HT1080 (cell line): Measurements from ENCODE around the gene TBC1D2. TPM values are rescaled to one million over a fixed set of nuclear protein-coding genes. Genes with fewer than 3 reads are reported as not detected.
"Not testable (repeated sequence)": the region's sequence is repeated elsewhere in the genome, so short reads cannot be mapped to it uniquely, and the experiment has no call there.

Source experiments
- DNase-seq: peaks from one replicate; pipeline ENCODE4 v3.0.0-alpha.2; 2015; ENCODE audit warnings: low read depth
- total RNA-seq: library from RNA; depleted of rRNA; stranded (reverse); fragments of >200 nt; shearing (Covaris generic); gene quantifications from 2 replicates; pipeline ENCODE4 v1.2.3, GENCODE V29; 2014

Gene TBC1D2
- total RNA-seq, 1 experiment from 2014 or later: 36.6 TPM

- DNase-seq: no peak
Measured at GRCh38 chr9:98275159-98275558, 19.7 kb upstream of the TBC1D2 start.

GRCh38 chr9:98272083-98272482 is 16.6 kb upstream of the TBC1D2 start:
- no peak for DNase-seq

GRCh38 chr9:98271479-98271878 is 16.0 kb upstream of the TBC1D2 start:
- no peak for DNase-seq

GRCh38 chr9:98270284-98270683 is 14.8 kb upstream of the TBC1D2 start:
- not testable (repeated sequence) for DNase-seq

GRCh38 chr9:98269652-98270051 is 14.2 kb upstream of the TBC1D2 start:
- DNase-seq: not testable (repeated sequence)

GRCh38 chr9:98267556-98267955 is 12.1 kb upstream of the TBC1D2 start:
- not testable (repeated sequence) for DNase-seq

- no peak for DNase-seq
Measured at GRCh38 chr9:98264516-98264915, 9.1 kb upstream of the TBC1D2 start.

GRCh38 chr9:98263482-98264357 is 8.3 kb upstream of the TBC1D2 start:
- peak; percentile 69 for DNase-seq

- no peak for DNase-seq
Measured at GRCh38 chr9:98263080-98263479, 7.6 kb upstream of the TBC1D2 start.

GRCh38 chr9:98262056-98262455 is 6.6 kb upstream of the TBC1D2 start:
- no peak for DNase-seq

- DNase-seq: no peak
Measured at GRCh38 chr9:98260635-98261034, 5.2 kb upstream of the TBC1D2 start.

- DNase-seq: no peak
Measured at GRCh38 chr9:98259791-98260190, 4.3 kb upstream of the TBC1D2 start.

GRCh38 chr9:98256756-98257155 is 1.3 kb upstream of the TBC1D2 start:
- no peak for DNase-seq

GRCh38 chr9:98255061-98255577 is 330 bp downstream of the TBC1D2 start:
- DNase-seq: no peak

GRCh38 chr9:98254228-98255060 is 1.0 kb downstream of the TBC1D2 start:
- DNase-seq: no peak

GRCh38 chr9:98253565-98253964 is 1.9 kb downstream of the TBC1D2 start:
- no peak for DNase-seq

- peak; percentile 93 for DNase-seq
Measured at GRCh38 chr9:98251551-98251950, 3.9 kb downstream of the TBC1D2 start.

- DNase-seq: no peak
Measured at GRCh38 chr9:98249771-98250170, 5.7 kb downstream of the TBC1D2 start.

GRCh38 chr9:98248737-98249474 is 6.5 kb downstream of the TBC1D2 start:
- DNase-seq: peak; percentile 72

- no peak for DNase-seq
Measured at GRCh38 chr9:98247831-98248657, 7.4 kb downstream of the TBC1D2 start.
